NCI-H526 (cell line): ENCODE data around the gene TMEM176B.
A peak's percentile ranks its signal among the peaks of the same experiment; 100 is the strongest.

Experiments
- DNase-seq, 2 experiments: peaks; one replicate each; lab custom pipeline; 2025; lab: John Stamatoyannopoulos, UW

TMEM176B gene

DNA sequence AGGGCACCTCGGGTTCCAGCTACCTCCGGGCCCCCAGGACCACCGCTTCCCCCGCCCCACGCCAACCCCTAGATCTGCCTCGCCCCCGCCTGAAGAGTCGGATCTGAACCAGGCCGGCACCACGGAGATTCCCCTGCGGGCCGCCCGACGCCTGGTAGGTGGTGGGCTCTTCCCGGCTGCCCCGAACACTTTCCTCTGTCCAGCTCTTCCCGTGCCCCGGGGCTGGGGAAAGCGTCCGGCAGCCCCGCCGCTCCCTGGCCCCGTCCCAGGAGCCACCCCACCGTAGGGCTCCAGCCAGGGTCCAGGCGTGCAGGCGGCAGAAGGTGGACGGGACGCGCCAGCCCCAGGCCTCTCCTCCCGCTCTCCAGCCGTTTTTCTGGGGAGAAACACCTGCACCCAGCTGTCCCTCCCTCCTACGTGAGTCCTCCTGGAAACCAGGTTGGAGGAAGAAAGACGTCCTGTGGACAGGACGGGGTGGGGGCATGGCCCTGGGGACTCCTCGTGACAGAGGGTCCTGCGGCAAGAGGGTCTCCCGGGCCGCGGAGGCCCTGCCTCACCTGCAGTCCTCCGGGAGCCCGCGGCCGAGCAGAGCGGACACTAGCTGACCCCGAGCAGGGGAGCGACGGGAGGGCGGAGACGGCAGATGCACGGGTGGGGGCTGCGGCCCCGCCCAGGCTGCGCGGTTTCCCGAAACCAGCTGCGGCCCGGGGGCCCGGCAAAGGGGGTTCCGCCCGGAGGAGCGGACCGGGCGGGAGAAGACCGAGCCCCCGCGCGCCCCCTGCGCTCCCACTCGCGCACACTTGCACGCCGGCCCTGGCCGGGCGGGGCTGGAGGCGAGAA lies at the start of gene TMEM176B:
TMEM176B (minus strand) TSS at position 624 of the 840 bp plus-strand sequence. CDS start 3,795 bp downstream, outside the sequence.
- DNase-seq, result peak in 1 of 2 experiments; percentile 31

DNA sequence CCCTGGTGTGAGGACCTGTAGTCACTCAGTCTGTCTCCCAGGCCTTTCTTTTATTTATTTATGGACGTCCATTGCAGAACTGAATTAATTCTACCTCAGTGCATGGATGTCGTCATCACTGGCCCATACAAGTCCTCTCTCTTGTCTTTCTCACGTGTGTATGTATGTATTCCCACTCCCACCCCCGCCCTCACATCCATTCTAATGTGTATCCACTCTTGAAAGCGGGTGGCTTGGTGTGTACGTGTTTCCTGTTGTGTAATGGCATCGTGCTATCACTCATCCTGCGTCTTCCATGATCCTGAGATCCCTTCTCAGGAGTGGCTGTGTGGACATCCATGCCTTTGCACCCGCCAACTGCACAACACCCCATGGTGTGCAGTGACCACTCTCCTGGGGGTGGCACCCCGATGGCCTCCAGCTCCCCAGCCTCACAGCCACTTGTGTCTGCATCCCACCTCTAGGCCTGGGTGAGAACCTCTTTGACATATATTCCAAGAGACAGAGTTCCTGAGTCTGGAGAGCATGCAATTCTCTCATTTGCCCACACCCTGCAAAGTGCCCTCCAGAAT lies 49.1 kb upstream of the TMEM176B start:
- no peak for DNase-seq

DNA sequence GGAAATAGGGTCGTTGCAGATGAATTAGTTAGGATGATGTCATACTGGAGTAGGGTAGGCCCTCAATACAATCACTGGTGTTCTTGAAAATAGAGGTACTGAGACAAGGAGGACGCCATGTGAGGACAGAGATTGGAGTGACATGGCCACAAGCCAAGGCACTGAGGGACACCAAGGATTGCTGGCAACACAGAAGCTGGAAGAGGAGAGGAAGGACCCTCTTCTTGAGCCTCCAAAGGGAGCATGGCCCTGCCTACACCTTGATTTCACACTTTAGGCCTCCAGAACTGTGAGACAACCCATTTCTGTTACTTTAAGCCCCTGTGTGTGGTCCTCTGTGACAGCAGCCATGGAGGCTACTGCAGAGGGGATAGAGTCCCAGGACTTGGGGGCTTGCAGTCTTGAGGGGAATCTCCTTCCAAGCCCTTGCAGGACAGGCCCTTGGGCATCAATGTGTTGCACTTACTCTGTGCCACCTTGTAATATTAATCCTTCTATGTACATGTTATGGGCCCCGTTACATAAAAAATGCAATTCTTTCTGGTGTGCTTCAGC lies 48.5 kb upstream of the TMEM176B start:
- no peak for DNase-seq

DNA sequence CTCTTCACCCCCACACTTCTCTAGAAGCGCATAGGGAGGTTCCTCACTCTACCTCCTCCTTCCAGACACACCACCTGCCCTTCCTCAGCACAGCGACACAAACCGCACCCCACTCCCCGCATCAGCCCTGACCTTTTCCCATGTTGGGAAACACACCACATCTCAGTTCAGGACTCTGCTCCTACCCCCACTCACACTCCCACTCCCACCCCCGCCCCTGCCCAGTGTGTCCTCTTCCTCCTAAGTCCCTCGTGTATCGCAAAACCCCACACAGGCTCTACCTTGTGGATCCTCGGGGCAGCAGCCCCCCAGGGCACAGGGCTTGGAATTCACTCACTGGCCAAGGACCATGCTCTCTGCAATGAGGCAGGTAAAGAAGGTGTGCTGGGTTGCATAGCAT lies 47.9 kb upstream of the TMEM176B start:
- DNase-seq, result no peak

DNA sequence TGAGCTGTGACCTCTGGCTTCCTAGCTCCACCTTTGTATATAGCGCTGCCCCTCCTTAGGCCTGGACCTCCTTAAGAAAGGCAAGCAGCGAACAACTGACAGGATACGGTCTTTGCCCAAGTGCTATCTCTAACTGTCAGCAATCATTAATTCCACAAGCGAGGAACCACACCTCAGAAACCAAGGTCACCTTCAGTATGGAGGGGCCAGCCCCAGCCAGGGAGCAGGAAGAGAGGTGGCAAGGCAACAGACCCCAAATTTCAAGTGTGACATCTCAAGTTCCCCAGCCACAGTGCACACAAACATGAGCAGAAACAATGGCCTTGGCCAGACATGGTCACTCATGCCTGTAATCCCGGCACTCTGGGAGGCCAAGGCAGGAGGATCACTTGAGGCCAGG lies 47.4 kb upstream of the TMEM176B start:
- DNase-seq, result no peak

DNA sequence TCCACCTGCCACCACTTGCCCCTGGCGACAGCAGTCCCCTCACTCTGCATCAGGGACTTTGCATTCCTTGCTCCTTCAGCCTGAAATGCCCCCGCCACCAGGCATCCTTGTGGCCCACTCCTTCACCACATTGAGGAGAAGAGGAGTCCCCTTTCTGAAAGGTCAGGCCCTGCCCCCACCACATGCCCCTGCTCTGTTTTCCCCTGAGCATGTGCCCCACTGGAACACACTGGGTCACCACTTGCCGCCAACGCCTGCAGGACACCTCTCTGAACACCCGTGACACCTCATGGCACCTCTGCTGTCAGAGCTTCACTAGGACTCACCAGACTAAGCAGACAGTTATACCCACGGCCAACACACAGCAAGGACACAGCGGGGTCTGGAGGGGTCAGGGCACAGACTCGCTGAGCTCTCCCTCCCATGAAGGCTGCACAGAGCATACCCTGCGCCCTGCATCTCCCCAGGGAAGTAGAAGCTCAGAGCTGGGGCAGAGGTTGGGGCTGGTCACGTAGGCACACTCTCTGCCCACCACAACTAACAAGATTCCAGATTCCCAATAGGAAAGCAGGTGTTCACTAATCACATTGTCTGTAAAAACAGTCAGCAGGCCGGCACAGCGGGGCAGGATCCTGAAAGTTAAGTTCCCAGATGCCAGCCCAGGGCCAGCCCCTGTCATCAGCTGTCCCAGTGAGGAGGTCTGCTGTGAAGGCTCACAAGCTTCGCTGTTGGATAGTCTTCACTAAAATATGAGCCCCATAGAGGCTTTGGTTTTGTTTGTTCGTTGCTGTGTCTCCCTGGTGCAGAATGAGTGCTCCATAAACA lies 46.3 kb upstream of the TMEM176B start:
- DNase-seq, result no peak

DNA sequence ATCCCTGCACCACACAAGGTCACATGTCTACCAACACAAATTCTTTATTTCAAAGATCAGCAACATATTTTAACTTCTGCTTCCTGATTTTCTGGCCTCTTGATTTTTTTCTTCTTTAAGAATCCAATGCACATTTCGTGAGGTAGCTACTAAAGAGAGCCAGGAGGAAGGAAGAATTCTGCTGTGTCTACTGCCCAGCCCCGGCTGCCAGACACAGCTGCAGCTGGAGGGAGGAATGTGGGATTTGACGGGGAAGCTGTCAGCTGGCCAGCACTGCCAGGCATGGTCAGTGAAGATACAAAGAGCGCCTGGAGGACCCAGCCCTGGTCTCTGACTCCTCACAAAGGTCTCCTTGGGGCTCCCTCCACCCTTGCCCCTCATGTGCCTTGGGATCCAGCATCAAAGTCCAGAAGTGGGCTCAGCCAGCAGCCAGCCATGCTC lies 45.3 kb upstream of the TMEM176B start:
- DNase-seq, result no peak

DNA sequence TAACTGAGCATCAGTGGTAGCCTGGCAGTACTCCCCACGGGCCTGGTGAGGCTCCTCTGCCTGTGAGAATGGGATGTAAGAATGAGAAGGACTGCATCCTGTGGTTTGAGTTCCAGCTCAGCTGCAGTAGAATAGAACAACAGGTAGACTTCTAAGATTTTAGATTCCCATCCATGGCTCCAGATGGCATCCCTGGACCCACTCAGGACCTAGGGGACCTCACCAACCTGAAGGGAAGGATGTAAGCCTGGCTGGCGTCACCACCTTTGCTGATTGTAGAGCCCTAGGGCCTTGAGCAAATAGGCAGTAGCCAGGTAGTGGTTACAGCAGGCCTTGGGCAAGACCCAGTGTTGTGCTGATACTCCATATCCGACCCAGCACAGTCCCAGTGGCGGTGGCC lies 42.6 kb upstream of the TMEM176B start:
- DNase-seq, result no peak

DNA sequence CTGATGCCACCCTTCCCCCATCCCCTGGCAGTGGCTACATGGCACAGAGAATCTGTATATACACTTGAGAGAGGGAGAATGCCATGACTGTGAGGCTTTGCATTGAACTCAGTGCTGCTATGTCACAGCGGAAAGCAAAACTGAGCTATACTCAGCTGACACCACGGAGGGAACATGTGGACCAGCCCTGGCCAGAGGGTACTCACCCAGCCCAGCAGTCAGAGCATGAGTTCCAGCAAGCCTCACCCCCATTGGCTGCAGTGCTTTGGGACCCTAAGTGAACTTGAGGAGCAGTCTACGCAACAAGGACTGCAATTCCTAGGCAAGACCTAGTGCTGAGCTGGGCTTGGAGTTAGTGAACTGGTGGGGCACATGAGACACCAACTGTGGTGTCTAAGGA lies 41.9 kb upstream of the TMEM176B start:
- DNase-seq, result no peak

DNA sequence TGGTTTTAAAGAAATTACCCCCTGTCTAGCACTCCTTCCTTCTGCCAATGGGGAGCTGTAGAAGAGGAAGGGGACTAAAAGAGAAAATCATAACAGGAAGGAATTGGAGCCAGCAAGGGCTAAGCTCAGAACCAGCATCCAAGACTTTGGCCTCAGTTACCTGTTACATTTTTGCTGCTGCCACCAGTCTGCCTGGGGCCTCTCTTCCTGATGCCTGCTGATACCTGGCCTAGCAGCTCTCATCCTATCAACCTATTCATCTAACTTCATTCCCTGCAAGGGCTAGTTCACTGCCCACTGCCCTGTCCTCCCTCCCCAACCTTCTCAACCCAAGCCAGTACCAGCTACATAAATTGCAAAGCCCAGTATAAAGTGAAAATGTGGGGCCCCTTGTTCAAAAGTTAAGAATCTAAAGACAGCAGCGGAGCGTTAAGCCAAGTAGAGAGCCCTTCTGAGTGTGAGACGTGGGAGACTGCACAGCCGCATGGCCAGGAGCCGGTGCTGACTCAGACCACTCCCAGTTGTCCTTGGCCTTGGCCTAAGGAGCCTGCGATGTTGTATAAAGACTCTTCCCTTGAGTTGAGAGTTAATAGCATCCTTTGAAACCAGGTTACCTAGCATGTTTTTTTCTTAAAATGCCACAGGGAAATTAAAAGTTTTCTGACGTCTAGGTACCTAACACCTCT lies 38.9 kb upstream of the TMEM176B start:
- DNase-seq, result no peak

DNA sequence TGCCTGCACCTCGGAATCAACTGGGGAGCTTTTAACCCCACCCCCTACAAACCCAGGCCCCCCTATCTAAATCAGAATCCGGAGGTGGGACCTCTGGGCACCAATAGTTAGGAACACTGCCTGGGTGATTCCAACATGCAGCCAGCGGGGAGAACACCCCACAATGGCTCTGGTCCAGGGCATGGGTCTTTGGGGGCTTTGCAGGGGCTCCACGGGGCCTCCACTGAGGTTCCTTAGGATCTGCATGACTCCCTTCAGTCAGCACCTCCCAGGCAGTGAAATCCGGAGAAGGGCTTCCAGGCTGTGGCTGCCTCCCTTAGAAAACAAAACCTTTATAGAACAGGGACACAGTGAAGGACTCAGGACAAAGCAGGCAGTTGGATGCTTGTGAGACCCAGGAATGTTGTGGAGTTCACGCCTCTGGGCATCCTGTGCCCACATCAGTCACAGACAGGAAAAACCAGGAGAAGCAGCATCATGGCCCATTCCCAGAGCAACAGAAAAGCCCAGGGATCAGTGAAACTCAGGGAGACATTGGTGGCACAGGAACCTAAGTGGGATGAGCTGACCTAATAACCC lies 35.6 kb upstream of the TMEM176B start:
- DNase-seq, result no peak

DNA sequence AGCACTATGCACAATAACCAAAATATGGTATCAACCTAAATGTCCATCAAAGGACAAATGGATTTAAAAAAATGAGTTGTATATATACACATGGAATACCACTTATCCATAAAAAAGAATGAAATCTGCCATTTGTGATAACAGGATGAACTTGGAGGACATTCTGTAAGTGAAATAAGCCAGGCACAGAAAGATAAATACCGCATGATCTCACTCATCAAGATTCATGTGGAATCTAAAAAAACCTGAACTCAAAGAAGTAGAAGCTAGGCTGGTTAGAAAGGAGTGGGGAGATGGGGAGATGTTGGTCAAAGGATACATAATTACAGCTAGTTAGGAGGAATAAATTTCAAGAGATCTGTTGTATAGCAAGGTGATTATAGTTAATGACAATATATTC lies 34.9 kb upstream of the TMEM176B start:
- no peak for DNase-seq

DNA sequence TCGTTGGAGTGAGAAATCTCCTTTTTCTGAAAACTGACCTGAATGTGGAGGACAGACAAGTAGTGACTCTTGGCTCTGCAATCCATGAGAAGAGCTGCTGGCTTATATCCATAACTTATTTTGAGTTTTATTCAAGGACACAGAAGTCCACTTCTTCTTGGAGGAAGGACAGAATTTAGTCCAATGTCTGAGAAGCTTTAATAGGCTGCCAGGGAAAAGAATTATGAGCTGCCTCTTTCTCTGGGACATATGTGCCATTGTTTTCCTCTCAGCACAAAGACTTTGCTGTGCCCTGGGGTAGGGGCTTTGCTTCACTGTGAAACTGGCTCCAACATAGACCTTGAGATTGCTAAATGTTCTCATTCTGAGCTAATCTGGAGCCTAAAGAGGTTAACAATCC lies 31.7 kb upstream of the TMEM176B start:
- no peak for DNase-seq

DNA sequence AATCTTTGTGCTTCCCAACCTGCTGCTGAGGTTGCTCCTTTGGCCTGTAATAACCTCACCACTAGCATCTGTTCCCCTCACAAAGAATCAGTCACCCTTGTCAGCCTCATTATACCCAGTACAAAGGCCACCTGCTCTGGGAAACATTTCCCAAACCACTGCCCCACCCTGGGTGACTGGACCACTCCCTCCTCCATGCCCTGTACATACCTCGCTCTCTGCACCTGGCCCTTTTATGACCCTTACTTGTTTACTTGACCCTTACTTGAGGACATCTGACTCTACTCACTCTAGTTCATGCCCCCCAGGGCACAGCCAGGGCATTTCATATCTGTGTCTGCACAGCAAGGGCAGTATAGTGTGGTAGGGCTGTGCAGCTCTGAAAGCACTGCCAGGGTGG lies 30.8 kb upstream of the TMEM176B start:
- no peak for DNase-seq

DNA sequence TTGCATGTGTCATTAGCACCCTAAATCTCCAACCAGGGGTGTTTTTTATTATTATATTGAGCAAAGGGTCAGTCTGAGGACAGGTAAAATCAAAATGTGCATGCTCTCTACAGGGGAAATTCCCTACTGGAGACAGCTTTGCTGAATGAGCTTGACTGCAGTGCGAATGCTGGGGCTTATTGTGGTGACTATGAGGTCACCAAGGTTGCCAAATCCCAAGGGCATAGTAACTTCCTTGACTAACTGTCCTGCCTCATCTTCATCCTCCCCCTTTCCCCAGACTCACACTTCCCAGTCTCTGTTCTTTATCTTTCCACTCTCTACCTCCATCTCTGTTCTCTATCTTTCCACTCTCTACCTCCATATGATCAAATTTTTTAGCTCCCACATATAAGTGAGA lies 29.3 kb upstream of the TMEM176B start:
- DNase-seq, result no peak

DNA sequence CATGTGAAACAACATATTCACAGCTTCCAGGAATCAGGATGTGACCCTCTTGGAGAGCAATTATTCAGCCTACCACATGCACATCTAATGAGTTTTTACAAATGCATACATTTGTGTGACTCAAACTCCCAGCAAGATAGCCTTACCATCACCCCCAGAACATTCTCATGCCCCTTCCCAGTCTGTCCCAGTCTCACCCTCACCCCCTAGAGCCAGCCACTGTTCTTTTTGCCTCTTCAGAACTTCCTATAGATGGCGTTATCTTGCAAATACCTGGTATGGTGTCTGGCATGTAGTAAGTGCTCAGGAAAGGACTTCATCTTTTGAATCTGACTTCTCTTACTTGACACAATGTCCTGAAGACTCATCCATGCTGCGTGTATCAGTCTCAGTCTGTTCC lies 28.2 kb upstream of the TMEM176B start:
- no peak for DNase-seq

DNA sequence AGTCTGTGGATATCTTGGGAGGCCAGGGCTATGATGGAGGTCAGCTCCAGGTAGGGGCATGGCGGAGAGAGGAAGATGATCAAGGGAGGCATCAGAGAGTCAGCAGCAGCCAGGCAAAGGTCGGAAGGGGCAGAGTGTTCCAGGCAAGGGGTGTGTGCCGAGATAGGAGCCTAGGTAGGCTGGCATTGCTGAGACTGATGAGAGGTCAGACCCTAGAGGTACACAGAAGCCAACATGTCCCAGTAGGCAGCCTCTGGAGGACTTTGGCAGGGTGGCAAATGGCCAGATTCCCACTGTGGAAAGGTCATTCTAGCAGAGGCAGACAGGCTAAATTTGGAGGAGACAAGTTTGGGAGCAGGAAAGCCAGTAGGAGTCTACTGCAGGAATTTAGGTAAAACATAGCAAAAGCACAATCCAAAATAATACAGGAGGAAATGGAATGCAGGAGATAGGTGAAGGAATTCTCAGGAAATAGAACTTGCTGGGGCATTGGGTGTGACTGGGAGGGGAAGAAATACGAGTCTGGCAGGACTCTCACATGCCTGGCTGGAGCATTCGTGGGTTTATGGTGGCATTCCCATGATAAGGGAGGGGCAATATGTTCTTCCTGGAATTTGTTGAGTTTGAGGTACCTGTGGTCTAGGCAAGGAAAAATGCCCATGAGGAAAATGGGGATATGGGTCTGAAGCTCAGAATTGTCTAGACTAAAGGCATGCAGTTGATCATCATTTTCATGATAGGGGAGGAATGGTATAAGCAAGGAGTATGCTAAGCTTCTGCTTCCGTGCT lies 26.1 kb upstream of the TMEM176B start:
- DNase-seq, result no peak

DNA sequence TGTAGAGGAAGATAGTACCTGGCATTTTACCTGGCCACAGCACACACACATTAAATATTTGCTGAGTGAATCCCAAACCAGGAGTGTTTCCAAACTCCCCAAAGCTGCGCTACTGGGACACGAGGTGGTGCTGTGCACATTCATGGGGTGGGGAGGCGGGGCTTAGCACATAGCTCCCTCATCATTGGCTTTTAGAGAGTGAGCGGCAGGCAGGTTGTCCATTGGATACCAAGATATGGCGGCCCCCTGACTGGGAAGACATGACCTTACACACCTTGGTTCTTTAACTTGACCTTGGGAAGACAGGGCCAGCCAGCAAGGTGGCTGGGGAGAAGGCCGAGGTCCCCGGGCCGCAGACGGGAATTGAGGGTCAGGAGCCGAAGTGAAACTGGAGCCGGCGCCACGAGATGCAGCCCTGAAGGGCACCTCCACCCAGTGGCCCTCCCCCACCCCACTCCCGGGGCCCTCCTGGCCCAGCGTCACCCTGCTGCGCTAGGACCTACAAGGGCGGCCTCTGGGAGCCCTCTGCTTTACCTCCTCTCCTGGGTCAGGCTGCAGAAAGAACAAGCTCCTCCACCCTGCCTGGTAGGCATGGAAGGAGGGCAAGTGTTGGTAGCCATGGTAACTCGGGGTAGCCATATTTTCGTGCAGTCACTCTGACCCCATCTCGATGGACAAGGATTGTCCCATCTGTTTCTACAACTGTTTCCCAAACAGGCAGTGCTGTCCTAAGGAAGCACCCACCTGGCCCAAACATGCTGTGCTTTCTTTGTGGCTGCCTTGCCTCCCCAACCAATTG lies 24.4 kb upstream of the TMEM176B start:
- DNase-seq, result no peak

DNA sequence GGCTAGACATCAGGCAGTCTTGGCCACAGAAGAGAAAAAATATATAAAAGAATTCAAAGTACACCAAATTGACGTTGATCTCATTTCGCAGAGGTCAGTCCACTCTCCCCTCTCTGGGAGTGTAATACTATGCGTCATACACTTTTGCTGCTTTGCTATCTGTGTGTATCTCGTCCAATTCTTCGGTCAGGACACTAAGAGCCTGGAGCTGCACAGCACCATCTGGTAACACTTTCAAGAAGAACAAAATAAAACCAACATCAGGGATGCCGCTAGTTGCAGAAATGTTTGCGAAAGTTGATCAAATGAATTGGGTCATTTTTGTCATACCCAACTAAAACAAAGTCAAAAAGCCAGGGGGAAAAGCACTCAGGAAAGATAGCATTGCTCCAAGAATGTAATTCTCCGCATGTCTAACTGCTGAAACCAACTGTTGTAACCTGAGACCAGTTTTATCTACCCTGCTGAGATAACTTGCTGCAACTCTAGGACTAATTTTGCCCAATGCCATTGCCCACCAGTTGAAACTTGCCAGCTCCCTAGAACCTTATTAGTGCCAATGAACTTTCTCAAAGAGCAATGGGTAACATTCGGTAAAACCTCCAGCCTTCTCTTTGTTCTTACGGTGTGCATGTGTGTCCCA lies 23.4 kb upstream of the TMEM176B start:
- no peak for DNase-seq
